Left lung (tissue), 10 donors: ENCODE data around the gene ARHGAP15. TPM values are rescaled to one million over a fixed set of nuclear protein-coding genes. Genes with fewer than 3 reads are reported as not detected.

Experiments
- ATAC-seq: fragments of 200-7000 bp; cut with Tn5 transposase; one replicate; pipeline ENCODE4 v1.9.1; 2020; ENCODE audit warnings: moderate library complexity
- DNase-seq, 4 donors: peaks; one replicate each; pipeline ENCODE4 v3.0.0-alpha.2; 2013 to 2020
- H3K27ac ChIP-seq, 2 donors: fragments of 200-600 bp; sonication (generic) in 1 of 2; one replicate each; pipeline versions ENCODE4 v1.5.0 to v1.8.0; 2020 to 2021
- H3K27me3 ChIP-seq, 2 donors: fragments of 200-600 bp; sonication (generic) in 1 of 2; one replicate each; pipeline versions ENCODE4 v1.5.0 to v1.8.0; 2020 to 2021
- H3K36me3 ChIP-seq, 2 donors: fragments of 200-600 bp; sonication (generic) in 1 of 2; one replicate each; pipeline versions ENCODE4 v1.5.0 to v1.8.0; 2020 to 2021
- H3K4me1 ChIP-seq, 2 donors: fragments of 200-600 bp; one replicate each; pipeline ENCODE4 v1.8.0; 2021
- H3K4me3 ChIP-seq, 2 donors: fragments of 200-600 bp; sonication (generic) in 1 of 2; one replicate each; pipeline versions ENCODE4 v1.5.0 to v1.8.0; 2020 to 2021; ENCODE audit warnings: mild to moderate bottlenecking in 1 of 2
- H3K9me3 ChIP-seq, 2 donors: fragments of 200-600 bp; sonication (generic) in 1 of 2; one replicate each; pipeline versions ENCODE4 v1.5.0 to v1.8.0; 2020 to 2021
- CTCF ChIP-seq, 2 donors: fragments of 200-600 bp; sonication (generic) in 1 of 2; IDR thresholded peaks; one replicate each; pipeline versions ENCODE4 v1.5.0 to v1.8.0; 2021; ENCODE audit warnings: antibody characterized with exemption in 2 of 2
- intact Hi-C, 2 donors: fragments of 100-400 bp; cut with DNase I; formaldehyde crosslinking; loops; one replicate each; pipeline versions ENCODE4 v1.11.2 to v1.14.2; 2022
- polyA plus RNA-seq, 6 donors: library from polyadenylated mRNA; unstranded; fragments of 120-200 nt; gene quantifications; one replicate each; pipeline ENCODE4 v1.2.1, GENCODE V29; 2013; ENCODE audit not compliant: insufficient read length in 6 of 6
- total RNA-seq, 2 donors: library from RNA; stranded (reverse); fragmentation: NEBNext Ultra II Directional; extraction: Animal tissue kit (Norgen Biotek cat#: 25700); gene quantifications; one replicate each; pipeline ENCODE4 v1.2.1, GENCODE V29; 2021
- donor health status: DM: no; HTN: yes; CAD: no.
- donor health status: DM: no; HTN: no; CAD: no.

Gene ARHGAP15
- total and polyA plus RNA-seq, 8 donors, result 16.8 to 48.3 (median 30.2) TPM

- Histone ChIP-seq H3K36me3 (no peaks in the 10 kb centered on the region), H3K4me1 (no peaks in the 10 kb centered on the region), H3K4me3 (no peak overlapping the region), H3K27me3 (no peaks in the 10 kb centered on the region), H3K9me3 (no peaks in the 10 kb centered on the region), H3K27ac (peak overlapping the region in 1 of 2 donors; percentile 21)
- no peak for TF ChIP-seq CTCF (IDR thresholded peaks at IDR 0.05)
- DNase-seq (no peak), ATAC-seq (peak; percentile 41)
- intact Hi-C loops, result no loop called here
Observed at GRCh38 chr2:143745060-143745459, 615.8 kb downstream of the ARHGAP15 start.

- no peak for ATAC-seq
- no peaks in the 10 kb centered on the region for H3K27me3 ChIP-seq
- H3K36me3 ChIP-seq, result no peaks in the 10 kb centered on the region
- intact Hi-C loops, result no loop called here
- no peaks in the 10 kb centered on the region for H3K9me3 ChIP-seq
- H3K27ac ChIP-seq, result no peak overlapping the region
- no peak for DNase-seq
- no peak for TF ChIP-seq CTCF (IDR thresholded peaks at IDR 0.05)
- no peak overlapping the region for H3K4me3 ChIP-seq
- no peaks in the 10 kb centered on the region for H3K4me1 ChIP-seq
Observed at GRCh38 chr2:143754742-143755141, 625.5 kb downstream of the ARHGAP15 start.

GRCh38 chr2:143758629-143759330 lies 629.6 kb downstream of the ARHGAP15 start:
- Histone ChIP-seq H3K36me3 (no peaks in the 10 kb centered on the region), H3K27me3 (no peaks in the 10 kb centered on the region), H3K4me1 (no peaks in the 10 kb centered on the region), H3K27ac (no peak overlapping the region), H3K9me3 (no peaks in the 10 kb centered on the region), H3K4me3 (no peak overlapping the region)
- DNase-seq (no peak), ATAC-seq (peak; percentile 82)
- no peak for TF ChIP-seq CTCF (IDR thresholded peaks at IDR 0.05)
- intact Hi-C loops, result no loop called here

GRCh38 chr2:143759455-143759854 lies 630.2 kb downstream of the ARHGAP15 start:
- Histone ChIP-seq H3K4me1 (no peaks in the 10 kb centered on the region), H3K27ac (no peak overlapping the region), H3K9me3 (no peaks in the 10 kb centered on the region), H3K27me3 (no peaks in the 10 kb centered on the region), H3K36me3 (no peaks in the 10 kb centered on the region), H3K4me3 (no peak overlapping the region)
- ATAC-seq (peak; percentile 42), DNase-seq (no peak)
- intact Hi-C loops, result no loop called here
- TF ChIP-seq CTCF (IDR thresholded peaks at IDR 0.05), result no peak

GRCh38 chr2:143762176-143762928 lies 633.1 kb downstream of the ARHGAP15 start:
- no peak overlapping the region for H3K4me3 ChIP-seq
- no peak for TF ChIP-seq CTCF (IDR thresholded peaks at IDR 0.05)
- H3K9me3 ChIP-seq, result no peaks in the 10 kb centered on the region
- DNase-seq, result no peak
- peak; percentile 15 for ATAC-seq
- no peaks in the 10 kb centered on the region for H3K27me3 ChIP-seq
- H3K4me1 ChIP-seq, result no peaks in the 10 kb centered on the region
- intact Hi-C loops, result no loop called here
- H3K36me3 ChIP-seq, result no peaks in the 10 kb centered on the region
- H3K27ac ChIP-seq, result no peak overlapping the region
